ENCODE measurements around the gene PACSIN1.

Gene PACSIN1

GRCh38 chr6:34451192-34451591, 14.7 kb upstream of the PACSIN1 start:
- ATAC-seq: no peak

GRCh38 chr6:34455831-34456230, 10.0 kb upstream of the PACSIN1 start:
- ATAC-seq: no peak; the same call in 2 of the 3 replicates
- TF ChIP-seq ESRRG (CRISPR knock-in tag; IDR thresholded peaks at IDR 0.05): no peak
- TF ChIP-seq BACH2 (CRISPR knock-in tag; IDR thresholded peaks at IDR 0.05; ENCODE audit: borderline replicate concordance): no peak
- no peak for TF ChIP-seq GLIS3 (CRISPR knock-in tag; IDR thresholded peaks at IDR 0.05)
- no peak for TF ChIP-seq ARNTL (CRISPR knock-in tag; IDR thresholded peaks at IDR 0.05; ENCODE audit: borderline replicate concordance, low read depth)
- no peak for TF ChIP-seq TCF4 (CRISPR knock-in tag; IDR thresholded peaks at IDR 0.05; ENCODE audit: borderline replicate concordance)
- TF ChIP-seq ZC3H10 (CRISPR knock-in tag; IDR thresholded peaks at IDR 0.05): no peak
- TF ChIP-seq PATZ1 (CRISPR knock-in tag; IDR thresholded peaks at IDR 0.05; ENCODE audit: borderline replicate concordance): no peak
- TF ChIP-seq TSHZ2 (CRISPR knock-in tag; IDR thresholded peaks at IDR 0.05): no peak
- TF ChIP-seq ZFP3 (CRISPR knock-in tag; IDR thresholded peaks at IDR 0.05): no peak
- TF ChIP-seq OSR1 (CRISPR knock-in tag; IDR thresholded peaks at IDR 0.05): no peak
- TF ChIP-seq SNAI2 (CRISPR knock-in tag; IDR thresholded peaks at IDR 0.05): no peak
- no peak for TF ChIP-seq ZNF8 (CRISPR knock-in tag; IDR thresholded peaks at IDR 0.05)

More at GRCh38 chr6:34451192-34451591, 14.7 kb upstream of the PACSIN1 start:
- TF ChIP-seq PATZ1 (CRISPR knock-in tag; IDR thresholded peaks at IDR 0.05; ENCODE audit: borderline replicate concordance) (no peak), TSHZ2 (CRISPR knock-in tag; IDR thresholded peaks at IDR 0.05) (no peak), TCF4 (CRISPR knock-in tag; IDR thresholded peaks at IDR 0.05; ENCODE audit: borderline replicate concordance) (no peak), TOX (CRISPR knock-in tag; IDR thresholded peaks at IDR 0.05; ENCODE audit: borderline replicate concordance) (no peak), ZFP30 (CRISPR knock-in tag; IDR thresholded peaks at IDR 0.05) (no peak), CSRNP3 (CRISPR knock-in tag; IDR thresholded peaks at IDR 0.05) (no peak), ZNF8 (CRISPR knock-in tag; IDR thresholded peaks at IDR 0.05) (no peak), RARB (CRISPR knock-in tag; IDR thresholded peaks at IDR 0.05) (no peak), PPARA (CRISPR knock-in tag; IDR thresholded peaks at IDR 0.05; ENCODE audit: borderline replicate concordance) (no peak), ZFP3 (CRISPR knock-in tag; IDR thresholded peaks at IDR 0.05) (no peak), ZNF70 (CRISPR knock-in tag; IDR thresholded peaks at IDR 0.05) (no peak), POU6F1 (CRISPR knock-in tag; IDR thresholded peaks at IDR 0.05; ENCODE audit: borderline replicate concordance, low read depth) (no peak), BACH2 (CRISPR knock-in tag; IDR thresholded peaks at IDR 0.05; ENCODE audit: borderline replicate concordance) (no peak), ISL1 (CRISPR knock-in tag; IDR thresholded peaks at IDR 0.05) (no peak), ZC3H10 (CRISPR knock-in tag; IDR thresholded peaks at IDR 0.05) (no peak), ZNF565 (CRISPR knock-in tag; conservative IDR thresholded peaks at IDR 0.05; ENCODE audit: low read depth) (no peak)

All from SK-N-SH treated with all-trans-retinoic acid at 6 μM for 48 hours (cell line).